GM21526 (cell line): ENCODE data around the gene GNAZ.
"Not testable (repeated sequence)": the region's sequence is repeated elsewhere in the genome, so short reads cannot be mapped to it uniquely, and the experiment has no call there.

Source experiments
- ATAC-seq: cut with Tn5 transposase; IDR thresholded peaks from one replicate; pipeline ENCODE4 v1.9.1; 2021; ENCODE audit warnings: moderate library complexity; ENCODE audit not compliant: unreplicated experiment, low FRiP score

GNAZ gene

DNA sequence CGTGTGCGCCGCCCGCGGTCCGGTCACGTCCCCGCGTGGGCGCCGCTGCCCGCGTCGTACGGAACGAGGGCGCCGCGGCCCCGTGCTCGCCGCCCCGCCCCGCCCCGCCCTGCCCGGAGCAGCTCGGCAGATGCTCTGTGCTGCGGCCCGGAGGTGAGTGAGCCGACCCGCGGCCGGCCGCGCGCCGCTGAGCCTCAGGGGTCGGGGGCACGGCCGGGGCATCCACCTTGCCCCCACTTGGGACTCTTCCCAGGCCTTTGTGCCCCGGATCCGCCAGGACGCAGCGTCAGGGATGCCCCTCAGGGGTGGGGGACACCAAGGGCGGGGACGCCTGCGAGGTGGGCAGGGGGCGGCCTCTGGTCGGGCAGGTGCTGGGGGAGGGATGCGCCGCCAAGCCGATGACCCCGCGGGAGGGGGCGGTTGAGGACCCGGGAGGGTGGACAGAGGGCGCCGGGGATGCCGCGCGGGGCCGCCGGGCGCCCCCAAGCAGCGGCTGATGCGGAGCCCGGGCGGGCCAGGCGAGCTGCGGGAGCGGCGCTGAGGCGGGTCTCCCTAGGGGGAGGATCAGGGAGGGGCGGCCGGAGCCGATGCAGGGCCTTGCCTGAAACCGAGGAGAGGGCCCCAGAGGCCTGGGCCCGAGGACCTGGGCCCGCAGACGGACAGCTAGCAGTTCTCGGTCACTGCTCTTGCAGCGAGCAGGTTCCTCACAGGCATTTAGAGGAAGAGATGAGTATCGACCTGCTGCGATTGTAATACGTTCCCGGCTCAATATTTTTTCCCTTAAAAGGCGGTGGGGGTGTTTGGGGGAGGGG, at the start of gene GNAZ:
Gene GNAZ, plus strand, starts transcription at position 102 of the 812 bp plus-strand sequence. CDS start 25,177 bp downstream, outside the sequence.
- no peak for ATAC-seq

DNA sequence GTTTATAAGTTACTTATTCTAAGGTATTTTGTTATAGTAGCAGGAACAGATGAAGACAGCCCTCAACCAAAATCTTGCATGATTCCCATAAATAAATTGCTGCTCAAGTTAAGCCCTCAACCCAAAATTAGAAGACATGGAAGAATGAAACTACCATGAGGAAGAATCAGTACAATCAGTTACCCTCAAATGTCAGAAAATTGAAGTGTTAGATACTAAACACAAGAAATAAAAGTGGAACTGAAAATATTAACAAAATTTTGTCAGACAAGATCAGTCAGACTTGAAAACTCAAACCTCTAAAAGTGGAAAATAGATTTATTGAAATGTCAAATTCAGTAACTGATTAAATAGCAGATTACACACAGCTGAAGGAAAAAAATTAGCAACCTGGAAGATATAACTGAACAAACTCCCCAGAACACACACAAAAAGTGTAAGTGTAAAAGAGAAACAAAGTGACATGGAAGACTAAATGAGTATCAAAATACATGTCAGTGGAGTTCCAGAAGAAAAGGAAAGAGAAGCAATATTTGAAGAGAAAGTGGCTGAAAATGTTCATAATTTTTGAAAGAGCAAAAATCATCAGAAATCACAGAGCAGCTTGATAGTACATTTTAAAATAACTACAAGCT, 49.5 kb upstream of the GNAZ start:
- ATAC-seq = no peak

DNA sequence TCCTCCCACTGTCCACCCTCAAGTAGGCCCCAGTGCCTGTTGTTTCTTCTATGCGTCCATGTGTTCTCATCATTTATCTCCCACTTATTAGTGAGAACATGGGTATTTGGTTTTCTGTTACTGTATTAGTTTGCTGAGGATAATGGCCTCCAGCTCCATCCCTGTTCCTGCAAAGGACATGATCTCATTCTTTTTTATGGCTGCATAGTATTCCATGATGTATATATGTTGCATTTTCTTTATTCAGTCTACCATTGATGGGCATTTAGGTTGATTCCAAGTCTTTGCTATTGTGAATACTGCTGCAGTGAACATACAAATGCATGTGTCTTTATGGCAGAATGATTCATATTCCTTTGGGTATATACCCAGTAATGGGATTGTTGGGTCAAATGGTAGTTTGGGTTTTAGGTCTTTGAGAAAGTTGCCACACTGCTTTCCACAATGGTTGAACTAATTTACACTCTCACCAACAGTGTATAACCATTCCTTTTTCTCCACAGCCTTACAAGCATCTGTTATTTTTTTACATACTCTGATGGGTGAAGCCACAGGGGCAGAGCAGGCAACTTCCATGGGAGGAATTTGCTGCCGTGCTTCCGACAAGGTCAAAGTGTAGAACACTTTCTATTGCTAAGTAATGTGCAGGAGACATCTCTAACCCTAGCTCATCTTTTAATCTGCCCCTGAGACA, 48.5 kb upstream of the GNAZ start:
- not testable (repeated sequence) for ATAC-seq

DNA sequence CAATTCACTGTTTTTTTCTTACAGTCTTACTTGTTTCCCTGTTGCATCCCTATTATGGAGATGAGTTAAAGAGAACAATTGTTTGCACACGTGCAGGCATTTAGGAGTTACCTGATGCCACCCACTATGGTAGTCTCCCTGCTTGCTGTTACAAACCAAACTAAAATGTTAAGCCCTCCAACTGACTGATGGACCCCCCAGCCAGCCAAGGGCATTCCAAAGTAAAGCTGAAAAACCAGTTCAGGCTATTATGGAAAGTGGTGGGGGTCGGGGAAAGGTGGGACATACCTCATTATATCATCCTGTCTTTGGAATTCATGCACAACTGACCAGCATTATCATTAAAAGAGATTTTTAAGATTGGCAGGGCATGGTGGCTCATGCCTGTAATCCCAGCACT, 47.0 kb upstream of the GNAZ start:
- no peak for ATAC-seq

DNA sequence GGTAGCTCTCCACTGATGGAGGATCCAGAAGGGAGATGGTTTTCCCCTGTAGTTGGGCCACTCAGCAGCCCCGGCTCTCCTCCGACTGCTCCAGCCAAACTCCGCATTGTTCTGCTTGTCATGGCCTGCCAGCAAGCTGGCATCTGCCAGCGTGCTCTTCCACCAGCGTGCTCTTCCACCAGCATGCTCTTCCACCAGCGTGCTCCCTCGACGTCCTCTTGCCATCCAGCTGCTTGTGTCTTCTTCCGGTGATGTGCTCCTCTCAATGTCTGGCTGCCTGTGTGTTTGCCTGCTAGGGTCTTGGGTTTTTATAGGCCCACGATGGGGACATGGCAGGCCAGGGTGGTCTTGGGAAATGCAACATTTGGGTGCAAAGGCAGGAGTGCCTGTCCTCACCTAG, 43.5 kb upstream of the GNAZ start:
- no peak for ATAC-seq

DNA sequence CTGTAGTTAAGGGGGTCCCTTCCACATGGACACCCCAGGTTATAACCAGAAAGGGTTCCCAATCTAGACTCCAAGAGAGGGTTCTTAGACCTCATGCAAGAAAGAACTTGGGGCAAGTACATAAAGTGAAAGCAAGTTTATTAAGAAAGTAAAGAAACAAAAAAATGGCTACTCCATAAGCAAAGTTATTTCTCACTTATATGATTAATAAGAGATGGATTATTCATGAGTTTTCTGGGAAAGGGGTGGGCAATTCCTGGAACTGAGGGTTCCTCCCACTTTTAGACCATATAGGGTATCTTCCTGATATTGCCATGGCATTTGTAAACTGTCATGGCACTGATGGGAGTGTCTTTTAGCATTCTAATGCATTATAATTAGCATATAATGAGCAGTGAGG, 42.5 kb upstream of the GNAZ start:
- ATAC-seq = not testable (repeated sequence)

DNA sequence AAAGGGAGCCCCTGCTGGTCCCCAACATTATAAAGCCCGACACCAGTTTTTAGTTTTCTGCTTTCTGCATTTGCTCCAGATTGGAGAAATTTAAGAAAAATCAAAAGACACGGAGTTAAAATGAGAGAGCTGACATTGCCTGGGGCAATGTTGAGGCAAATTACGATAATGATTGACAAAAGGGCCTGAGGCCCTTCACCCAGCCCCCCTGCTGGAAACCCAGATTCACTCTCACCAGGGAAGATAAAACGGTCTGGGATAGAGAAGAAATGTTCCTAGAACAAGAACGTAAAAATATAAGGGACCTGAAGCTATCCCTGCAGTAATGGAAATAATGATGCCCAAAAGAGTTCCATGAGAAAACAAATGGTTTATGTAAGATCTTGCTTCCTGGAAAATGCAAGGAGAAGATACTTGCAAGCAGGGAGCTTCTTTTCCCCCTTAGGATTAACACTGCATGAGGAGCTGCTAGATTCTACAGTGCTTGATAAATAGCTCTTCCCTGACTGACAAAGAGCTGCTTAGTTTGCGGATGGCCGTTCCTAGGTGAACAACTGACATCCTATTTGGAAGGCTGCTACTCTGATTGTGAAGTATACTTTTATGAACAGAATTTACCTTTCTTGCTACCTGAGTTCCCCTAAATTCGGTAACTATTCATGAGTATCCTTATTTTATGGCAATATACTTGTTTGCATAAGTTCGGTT, 40.6 kb upstream of the GNAZ start:
- no peak for ATAC-seq

DNA sequence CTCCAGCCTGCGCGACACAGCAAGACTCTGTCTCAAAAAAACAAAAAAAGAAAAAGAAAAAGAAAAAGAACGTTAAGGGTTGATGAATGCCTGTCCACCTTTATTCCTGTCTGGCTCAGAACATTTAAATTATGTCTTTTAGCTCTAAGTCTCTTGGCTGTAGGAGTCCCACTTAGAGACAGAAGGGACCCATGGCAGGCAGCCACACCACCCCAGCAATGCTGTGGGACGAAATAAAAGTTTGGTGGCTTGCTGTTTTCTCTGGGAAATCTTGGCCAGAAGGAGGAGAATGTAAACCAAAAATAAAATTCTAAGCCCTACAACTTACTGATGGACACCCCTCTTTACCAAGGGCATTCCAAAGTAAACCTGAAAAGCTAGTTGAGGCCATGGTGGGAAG, 38.9 kb upstream of the GNAZ start:
- no peak for ATAC-seq

DNA sequence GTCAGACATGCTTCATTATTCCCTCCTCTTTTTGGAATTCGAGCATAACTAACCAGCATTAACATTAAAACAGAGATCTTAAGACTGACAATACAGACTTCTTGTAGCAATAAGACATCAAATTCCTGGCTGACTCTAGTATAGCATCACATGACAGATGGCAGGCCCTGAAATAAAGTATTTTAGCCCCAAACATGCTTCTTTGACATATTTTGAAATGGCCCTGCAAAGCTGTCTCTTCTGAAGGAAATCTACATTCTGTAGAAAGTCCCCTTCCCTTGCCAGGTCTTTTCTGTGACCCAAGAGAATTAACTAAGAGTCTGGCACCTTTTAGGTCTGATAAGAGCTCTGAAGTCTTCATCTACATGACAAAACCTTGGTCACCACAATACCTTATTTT, 38.5 kb upstream of the GNAZ start:
- ATAC-seq = no peak

DNA sequence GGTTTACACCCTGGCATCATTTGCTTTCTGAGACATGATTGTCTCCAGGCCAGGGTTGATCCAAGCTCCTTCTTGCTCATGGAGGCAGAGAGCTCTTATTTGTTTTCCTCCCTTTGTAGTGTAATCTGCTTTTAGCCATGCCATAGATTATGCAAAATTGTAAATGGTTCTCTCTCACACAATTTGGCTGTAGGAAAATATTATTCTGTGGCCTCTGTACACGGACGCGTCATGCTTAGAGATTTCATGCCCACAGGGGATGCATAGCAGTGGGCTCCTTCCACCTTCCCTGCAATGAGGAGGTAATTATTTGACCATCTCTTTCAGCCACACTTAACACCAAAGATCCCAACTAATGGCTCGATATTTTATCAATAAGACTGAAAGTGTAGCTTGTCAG, 37.7 kb upstream of the GNAZ start:
- ATAC-seq = no peak

DNA sequence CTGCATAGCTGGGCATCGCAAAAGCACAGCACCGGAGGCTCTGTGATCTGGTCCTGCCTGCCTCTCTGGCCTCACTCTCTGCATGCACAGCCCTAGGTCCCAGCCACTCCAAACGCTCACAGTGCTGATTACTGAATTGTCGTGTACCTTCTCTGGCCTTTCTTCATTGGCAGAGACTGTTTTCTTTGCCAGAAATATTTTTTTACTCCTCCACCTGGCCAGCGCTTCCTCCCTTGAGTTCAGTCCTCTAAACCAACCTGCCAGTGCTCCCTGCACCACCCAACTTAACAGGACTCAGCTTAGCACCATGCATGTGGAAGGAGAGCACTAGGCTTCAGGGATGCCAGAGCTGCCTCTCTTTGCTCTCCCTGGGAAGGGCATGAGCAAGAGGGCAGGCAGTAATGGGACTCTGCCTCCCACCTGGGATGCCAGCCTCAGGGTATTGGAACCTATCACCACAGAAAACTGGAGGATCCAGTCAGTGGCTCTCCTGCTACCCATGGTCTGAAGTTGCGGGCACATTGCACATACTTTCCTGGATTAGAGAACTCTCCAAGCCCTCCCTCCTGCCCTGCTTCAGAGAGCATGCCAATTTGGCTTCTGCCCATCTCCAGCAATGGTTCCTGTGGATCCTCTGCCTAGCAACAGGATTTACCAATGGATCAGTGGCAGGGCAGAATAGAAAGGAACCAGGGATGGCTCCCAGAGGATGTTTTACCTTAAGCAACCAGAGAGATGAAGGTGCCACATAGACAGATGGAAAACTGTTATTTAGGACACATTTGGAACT, 37.0 kb upstream of the GNAZ start:
- no peak for ATAC-seq

DNA sequence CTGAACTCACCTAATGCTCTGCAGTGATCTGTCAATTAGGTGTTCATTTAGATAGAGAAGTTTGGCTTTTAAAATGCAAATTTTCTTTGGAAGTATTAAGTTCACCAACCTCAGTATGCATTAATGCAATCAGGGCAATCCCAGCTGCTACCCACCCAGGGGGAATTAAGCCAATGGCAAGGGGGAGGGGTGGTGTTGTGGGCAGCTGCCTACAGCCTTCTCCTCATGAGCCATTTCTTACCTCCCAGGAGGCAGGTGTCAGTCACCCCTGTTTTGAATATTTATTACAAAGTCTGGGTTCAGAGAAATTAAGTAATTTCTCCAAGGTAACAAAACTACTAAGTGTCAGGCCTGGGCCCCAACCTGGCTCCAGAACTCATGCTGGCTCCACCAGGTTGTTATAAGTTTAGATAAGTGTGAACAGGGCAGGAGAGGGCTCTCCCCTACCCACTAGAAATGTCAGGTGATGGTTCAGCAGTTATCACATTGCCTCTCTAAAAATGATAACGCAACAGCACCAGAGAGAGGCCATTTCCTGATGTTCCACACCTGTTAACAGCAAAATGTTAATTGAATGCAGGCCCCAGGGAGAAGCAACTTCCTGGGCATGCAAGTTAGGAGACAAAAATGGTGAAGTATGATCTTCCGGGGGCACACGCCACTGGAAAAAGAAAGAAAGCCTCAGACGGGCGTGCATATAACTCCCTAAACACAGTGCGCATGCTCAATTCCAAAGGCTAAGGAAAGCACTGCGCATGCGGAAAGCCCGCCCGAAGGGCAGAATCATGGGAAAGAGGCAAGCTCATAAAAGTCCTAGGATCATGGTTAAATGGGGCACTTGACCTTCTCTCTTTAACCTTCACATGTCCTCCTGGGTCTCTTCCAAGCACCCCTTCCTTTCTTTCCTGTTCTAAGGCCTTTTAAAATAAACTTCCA, 35.4 kb upstream of the GNAZ start:
- no peak for ATAC-seq

DNA sequence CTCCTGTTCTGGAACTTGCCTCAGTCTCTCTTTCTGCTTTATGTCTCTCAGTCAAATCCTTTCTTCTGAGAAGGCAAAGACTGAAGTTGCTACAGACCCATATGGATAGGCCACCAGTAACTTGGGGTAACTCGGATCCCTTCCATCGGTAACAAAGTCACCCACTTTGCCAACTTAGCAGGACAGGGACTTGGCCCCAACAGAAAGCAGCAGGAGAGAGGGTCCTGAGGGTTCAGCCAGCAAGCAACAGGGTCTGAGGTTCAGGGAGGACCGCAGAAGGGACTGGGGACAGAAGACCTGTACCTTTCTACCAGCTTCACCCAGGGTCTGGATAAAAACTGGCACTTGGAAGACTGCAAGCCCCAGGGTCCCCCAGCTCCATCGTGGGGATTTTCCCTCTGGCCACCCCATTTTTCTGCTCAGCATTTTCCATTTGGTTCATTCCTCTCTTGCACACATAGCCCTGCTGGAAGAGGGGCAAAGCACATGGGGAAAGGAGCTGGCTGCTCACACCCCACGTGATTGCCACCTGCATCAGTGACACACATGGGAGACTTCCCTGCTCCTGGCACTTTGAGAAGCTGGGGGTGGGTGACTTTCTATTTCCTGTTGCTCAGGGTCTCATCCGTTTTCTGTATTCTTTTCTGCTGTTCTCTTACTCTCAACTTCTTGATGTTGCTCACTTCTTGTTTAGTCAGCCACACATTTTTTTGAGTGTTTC, 34.6 kb upstream of the GNAZ start:
- no peak for ATAC-seq

DNA sequence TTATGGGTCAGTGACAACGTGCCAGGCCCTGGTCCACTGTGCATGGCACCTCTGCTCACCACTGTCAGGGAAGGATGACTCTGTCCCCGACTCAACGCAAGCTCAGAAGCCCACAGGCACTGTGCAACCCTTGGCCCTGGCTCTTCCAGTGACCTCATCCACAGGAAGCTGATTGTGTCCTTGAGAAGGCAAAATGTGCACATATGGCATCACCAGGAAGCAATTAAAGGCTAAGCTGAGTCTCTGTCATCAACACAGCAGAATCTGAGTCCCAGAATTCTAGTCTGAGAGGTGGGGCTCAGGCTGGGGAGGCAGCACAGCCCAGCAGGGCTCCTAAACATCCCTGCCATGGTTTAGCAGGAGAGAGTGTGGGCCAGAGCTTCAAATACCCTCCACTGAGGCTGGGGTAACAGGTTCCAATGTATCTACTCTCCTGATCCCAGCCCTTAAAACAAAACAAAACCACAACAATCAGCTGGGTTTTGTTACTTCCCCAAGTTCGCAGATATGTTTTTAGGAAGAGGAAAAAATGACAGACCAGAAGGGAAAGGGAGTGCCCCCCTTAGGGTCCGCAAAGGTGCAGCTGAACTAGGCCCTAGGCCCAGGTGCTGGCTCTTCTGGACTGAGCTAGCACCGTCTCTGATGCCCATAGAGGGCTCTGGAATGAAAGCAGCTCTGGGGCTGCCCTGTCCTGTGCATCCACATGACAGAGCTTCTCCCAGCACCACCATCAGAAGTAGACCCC, 33.5 kb upstream of the GNAZ start:
- no peak for ATAC-seq

DNA sequence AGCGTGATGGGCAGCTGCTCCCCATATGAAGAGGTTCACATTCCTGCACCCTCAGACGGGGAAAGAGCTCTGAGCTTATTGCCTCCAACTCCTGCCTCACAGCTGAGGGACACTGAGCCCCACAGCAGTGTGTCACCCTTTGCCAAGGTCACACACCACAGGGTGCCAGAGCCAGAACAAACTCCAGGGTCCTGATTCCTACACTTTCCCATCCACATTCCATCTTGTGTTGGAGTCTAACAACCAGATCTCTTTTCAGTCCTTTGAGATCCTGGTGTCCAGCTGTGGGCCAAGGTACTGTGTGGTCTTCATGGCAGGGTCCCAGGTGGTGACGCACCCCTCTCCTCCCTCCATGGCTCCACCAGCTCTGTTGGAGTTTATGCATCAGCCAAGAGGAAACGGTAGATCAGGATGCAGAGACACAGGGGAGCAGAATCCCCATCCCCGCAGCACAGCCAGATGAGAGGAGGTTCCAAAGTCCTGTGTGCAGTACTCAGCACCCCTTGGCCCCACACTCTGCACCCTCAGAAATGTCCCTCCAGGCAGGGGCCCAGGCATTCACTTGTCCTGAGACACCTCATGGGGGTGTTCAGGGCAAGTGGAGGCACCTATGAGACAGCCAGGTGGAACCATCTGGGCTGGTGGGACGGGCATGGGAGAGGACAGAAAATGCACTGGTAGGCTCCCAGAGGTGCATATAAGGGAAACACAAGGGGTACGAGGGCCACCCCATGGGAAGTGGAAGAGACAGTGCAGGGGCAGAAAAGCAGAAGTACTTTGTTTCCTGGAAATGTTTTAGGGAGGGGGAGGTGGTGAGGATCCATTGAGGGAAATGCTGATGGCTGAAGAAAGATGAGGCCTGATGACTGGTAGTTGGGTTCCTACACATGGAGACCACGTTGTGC, 32.6 kb upstream of the GNAZ start:
- ATAC-seq = no peak

DNA sequence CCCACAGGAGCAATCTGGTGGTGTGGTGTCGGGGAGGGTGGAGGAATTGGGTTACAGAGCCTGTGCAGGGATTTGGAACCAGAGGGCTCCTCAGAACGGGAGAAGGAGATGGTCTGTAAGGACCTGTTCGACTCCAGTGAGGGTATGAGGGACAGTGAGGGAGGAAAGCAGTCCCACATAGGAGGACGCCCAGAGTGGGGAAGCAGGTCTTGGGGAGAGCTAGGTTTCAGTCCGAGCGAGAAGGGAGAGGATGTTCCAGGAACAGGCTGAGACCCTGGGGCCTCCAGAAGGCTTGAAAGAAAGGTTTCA, 32.0 kb upstream of the GNAZ start:
- ATAC-seq = no peak

DNA sequence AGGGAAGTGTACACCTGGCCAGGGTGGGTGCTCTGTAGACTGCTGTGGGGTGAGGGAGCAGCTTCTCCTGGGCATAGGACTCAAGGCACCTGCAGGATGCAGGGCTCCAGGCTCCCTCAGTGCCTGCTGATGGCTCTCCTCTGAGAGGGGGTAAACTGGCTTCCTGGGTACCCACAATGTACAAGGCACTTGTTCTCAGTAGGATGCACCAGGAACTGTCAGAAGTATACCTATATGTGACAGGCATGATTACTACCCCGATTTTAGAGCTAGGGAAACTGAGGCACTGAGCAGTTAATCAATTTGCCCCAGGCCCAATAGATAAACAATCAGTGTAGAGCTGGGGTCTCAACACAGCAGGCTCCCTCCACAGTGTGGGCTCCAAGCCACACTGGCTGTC, 31.4 kb upstream of the GNAZ start:
- no peak for ATAC-seq
